Muscle of arm (tissue), 12 donors: ENCODE measurements around the gene TLR6. TPM values are rescaled to one million over a fixed set of nuclear protein-coding genes. Genes with fewer than 3 reads are reported as not detected.
"Not testable (repeated sequence)": the region's sequence is repeated elsewhere in the genome, so short reads cannot be mapped to it uniquely, and the experiment has no call there.

Source experiments
- DNase-seq: peaks from one replicate; pipeline ENCODE4 v3.0.0-alpha.2; 2013
- polyA plus RNA-seq, 12 donors: library from polyadenylated mRNA; unstranded; fragments of 120-200 nt; gene quantifications; one replicate each; pipeline ENCODE4 v1.2.1, GENCODE V29; 2013; ENCODE audit not compliant: insufficient read length in 12 of 12

Gene TLR6
- polyA plus RNA-seq, 12 donors = 0.82 to 2.6 (median 1.4) TPM; not detected in 2

DNA sequence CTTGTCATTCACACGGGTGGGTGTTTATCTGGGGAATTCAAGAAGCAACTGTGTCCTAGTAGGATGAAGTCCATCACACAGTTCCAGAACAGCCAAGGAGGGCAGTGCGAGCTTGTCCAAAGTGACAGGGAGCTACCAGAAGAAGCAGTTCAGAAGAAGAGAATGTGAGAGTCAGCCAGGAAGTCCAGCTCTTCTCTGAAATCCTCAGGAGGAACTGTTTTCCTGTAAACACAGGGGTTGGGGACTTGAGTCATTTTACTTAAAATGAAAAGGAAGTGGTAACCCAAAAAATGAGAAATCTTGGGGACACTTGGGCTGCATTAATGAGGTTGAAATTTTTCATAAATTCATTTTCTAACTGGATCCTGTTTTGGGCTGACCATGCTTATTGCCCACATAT lies 65.6 kb downstream of the TLR6 start:
- no peak for DNase-seq

DNA sequence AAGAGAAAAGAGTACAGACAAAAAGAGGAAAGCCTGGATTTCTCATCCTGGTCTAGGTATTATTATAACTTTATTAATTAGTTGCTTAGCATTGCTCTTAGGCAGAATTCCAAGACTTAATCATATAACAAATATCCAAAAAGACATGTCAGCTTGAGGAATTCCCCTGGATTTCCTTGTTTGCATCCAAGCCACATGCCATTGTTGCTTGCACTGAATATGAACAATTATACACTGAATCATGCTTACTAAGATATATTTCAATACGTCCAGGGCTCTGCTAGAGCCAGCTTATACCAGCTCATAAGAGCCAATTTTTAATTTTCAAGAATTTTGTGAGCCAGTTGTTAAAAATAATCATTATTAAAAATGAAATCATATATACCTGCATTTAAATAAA lies 68.3 kb downstream of the TLR6 start:
- DNase-seq = no peak

DNA sequence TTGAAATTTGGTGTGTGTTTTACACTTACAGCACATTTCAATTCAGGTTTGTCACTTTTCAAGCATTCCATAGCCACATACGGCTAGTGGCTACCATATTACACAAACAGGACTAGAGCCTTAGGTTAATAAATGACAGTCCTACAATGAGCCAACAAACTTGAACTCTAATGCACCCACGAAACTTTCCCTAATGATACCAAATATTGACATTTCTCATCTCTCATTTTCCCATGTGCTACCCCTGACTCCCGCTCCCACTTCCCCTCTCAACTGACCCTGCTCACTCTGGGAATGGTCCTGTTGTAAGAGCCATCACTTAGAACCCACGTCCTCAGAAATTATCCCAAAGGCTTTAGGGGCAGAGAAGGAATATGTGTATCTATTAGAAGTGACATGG lies 68.9 kb downstream of the TLR6 start:
- DNase-seq = no peak

DNA sequence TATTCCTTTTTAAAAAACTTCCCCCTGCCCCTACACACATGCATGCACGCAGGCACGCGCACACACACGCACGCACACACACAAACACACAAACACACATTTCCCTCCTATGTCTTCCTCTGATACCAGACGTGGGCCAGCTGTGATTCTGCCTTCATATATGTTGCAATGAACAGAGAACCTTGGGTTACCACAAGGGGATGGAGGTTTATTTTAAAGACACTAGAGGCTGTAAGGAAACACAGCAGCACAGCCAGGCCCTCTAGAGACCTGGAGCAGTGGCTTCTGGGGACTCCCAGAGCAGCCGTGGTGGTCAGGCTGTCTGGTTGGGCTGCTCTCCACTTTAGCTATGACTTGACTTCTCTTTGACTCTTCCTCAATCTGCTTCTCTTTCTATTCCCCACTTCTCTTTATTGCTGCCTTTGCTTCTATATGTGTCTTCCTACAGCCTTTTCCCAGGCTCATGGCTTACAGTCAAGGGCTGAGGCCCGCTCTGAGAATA lies 70.7 kb downstream of the TLR6 start:
- DNase-seq = no peak

DNA sequence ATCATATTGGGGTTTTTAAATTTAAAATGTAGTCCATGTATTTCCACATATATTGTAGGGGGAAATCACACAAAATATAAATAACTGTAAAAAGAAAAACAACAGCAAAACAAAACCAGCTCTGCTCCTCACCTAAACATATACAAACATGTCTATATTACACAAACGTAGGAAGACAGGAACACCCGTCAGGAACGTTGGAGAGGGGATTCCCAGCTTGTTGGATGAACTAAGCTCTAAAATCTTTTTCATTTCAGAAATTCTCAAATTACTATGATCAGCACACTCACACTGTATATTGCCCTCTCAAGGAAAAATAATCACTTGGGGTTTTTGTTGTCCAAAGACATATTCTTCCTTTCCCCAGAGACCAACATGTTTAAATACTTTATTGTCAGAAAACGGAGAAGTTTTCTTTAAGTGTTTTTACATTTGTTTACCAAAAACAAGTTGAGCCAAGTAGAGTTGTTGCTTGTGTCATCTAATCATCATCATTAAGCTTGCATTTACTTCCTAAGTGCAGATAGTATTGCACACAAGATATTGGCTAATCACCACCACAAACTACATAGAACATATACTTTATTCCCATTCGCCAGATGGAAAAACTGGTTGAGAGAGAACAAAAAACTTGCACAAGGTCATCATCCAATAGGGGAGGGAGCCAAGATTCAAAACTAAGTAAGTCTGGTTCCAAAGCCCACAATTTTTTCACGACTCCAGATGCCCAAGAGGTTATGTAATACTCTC lies 71.4 kb downstream of the TLR6 start:
- DNase-seq = no peak

DNA sequence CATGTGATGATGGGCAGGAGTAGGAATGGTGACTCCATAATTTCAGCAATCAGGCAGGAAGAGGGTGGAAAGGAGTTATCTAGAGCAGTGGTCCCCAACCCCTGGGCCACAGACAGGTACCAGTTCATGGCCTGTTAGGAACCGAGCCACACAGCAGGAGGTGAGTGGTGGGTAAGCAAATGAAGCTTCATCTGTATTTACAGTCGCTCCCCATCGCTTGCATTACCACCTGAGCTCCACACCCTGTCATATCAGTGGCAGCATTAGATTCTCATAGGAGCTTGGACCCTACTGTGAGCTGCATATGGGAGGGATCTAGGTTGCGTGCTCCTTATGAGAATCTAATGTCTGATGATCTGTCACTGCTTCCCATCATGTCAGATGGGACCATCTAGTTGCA lies 72.5 kb downstream of the TLR6 start:
- no peak for DNase-seq

DNA sequence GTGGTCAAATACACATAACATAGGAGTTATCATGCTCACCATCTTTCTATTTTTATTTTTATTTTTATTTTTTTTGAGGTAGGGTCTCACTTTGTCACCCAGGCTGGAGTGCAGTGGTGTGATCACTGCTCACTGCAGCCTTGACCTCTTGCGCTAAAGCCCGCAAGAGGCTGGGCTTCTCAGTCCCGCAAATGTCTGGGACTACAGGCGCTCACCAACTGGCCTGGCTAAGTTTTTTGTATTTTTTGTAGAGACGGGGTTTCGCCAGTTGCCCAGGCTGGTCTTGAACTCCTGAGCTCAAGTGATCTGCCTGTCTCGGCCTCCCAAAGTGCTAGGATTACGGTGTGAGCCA lies 73.5 kb downstream of the TLR6 start:
- DNase-seq = no peak

DNA sequence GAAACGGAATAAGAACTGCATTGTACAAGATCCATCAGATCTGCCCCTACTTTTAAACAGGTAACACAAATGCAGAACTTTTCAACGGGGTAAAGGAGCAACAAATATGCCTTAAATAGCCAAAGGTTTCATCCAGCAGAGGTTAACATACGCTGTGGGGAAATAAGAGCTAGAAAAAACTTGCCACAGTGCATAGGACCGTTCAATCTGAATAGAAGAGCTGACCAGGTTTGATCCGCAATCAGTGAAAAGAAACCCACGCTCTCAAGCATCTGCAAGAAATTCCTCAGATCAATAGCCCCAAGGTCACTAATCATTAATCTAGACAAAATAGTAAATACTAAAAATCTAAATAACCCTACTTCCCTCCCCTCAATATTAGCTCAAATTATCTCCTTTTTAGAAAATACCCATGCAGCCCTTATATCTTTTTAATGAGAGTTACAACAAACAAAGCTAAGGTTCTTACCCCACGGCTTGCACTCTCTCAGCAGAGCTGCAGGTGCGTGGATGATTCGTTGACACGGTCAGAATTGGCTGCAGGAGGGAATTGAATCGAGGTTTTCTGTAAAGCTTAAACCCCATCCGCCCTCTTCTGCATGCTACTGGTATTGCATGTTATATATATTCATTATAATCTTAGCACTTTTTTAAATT lies 74.0 kb downstream of the TLR6 start, which contains the start of gene TLR10:
TLR10 (minus strand) TSS at position 539 of the 657 bp plus-strand sequence. CDS start 7,400 bp downstream, outside the sequence.
- DNase-seq = peak; percentile 60

DNA sequence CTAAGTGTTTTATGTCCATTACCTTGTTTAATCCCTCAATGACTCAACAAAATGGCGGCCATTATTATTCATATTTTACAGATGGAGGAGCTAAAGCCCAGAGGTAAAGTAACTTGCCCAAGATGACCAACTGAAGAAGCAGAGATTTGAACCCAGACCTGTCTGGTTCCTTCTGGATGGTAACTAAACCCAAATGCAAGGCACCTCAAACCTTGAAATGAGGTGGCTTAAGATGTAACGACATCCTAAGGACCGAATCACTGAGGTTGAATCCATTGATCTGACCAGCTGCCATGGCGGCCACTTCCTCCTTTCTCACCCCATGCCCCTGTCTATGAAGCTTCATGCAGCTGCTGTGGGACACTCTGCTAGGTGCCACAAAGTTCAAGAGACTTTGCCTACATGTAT lies 74.8 kb downstream of the TLR6 start:
- DNase-seq = no peak

DNA sequence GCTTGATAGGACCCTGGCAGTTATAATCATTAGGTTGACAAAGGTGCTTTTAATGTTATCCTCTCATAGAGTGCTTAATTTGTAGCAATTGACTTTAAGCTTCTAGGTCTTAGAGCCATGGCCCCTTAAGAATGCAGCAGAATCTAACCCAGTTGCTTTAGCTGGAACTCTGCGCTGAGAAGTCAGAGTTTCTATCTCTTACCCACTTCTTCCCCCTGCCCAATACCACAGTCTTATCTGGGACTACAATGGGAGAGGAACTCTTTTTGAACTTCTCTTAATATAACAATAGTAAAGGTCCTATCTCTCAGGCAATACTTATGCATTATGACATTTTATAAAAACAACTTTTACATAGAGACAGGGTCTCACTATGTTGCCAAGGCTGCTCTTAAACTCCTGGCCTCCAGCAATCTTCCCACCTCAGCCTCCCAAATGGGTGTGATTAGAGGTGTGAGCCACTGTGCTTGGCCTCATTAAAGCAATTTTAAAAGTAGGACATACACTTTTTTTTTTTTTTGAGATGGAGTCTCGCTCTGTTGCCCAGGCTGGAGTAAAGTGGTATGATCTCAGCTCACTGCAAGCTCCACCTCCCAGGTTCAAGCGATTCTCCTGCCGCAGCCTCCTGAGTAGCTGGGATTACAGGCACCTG lies 75.7 kb downstream of the TLR6 start:
- no peak for DNase-seq

DNA sequence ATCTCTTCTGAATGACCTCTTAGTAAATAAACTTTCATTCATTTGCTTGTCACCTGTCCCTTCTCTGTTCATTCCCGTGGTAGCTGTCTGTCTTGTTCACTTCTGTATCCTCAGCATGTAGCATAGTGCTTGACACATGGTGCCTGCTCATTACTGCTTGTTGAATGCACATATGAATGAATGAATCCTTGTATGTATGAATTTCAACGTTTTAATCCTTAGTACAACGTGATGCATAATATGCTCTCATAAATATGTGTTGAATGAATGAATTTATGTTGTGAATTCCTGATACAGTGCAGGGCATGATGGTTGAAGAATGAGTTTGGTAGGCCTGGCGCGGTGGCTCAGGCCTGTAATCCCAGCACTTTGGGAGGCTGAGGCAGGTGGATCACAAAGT lies 76.8 kb downstream of the TLR6 start:
- no peak for DNase-seq

DNA sequence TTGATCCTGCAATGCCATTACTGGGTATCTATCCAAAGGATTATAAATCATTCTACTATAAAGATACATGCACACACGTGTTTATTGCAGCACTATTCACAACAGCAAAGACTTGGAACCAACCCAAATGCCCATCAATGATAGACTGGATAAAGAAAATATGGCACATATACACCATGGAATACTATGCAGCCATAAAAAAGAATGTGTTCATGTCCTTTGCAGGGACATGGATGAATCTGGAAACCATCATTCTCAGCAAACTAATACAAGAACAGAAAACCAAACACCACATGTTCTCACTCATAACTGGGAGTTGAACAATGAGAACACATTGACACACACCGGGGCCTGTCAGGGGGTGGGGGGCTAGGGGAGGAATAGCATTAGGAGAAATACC lies 78.7 kb downstream of the TLR6 start:
- not testable (repeated sequence) for DNase-seq

DNA sequence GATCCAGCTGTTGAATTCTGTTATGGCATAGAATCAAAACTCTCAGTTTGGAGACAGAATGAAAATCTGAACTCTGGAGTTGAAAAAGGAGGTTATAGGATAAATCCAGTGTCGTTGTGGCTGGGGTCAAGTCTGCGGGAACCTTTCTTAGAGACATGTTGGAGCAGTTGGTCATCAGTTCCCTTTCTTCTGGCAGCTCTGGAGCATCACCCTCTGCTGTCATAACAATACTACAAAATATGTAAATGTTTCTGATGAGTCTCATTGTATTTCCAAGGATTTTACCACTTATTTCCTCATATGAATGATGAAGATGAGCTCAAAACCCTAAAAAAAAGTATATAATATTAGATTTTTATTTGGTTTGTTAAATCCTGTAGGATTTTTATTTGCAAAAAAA lies 81.3 kb downstream of the TLR6 start:
- DNase-seq = no peak

DNA sequence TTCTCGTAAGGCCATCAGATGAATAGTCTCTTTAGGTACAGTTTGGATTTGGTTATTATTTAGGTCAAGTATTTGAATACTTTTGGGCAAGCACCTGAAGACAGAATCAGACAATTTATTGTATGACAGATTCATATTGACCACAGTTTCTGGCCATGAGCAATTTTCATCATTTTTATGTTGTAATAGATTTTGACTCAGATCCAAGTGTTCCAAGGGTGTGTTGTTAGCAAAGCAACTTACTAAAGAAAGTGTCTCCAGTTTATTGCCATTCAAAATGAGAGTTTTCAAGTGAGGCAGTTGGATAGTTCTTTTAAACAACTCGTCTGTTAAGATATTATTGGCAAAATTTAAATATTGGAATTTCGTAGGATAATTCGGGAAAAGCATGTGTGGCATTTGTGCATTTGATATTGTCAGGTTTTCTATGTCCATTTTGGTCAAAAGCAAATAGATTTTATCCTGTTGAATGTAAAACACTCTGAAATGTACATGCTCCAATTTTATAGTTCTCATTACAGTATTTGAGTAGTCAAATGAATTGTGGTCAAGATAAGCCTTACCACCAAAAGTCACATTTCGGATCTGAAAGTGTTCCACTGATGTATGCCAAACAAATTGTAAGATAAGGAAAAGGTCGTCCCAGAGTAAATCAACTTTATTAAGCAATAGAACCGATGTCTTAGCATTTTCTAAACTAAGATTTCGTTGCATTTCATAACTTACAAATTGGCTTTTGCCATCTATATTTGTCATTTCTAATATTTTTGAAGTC lies 82.2 kb downstream of the TLR6 start:
- DNase-seq = no peak

Other genes starting within 250 kb of the TLR6 start
- gene KLF3, start 192.6 kb downstream of the TLR6 start, polyA plus RNA-seq = 10 to 100 TPM in 11 of 12 donors, not detected in 1; 32.6 to 55.8 (median 39.1) TPM
- 1 to 10 TPM in 1 of 12 donors, under 1 TPM in 9, not detected in 2; 0.14 to 3.1 (median 0.35) TPM for gene TLR10, start 73.8 kb downstream of the TLR6 start, polyA plus RNA-seq
- 1 to 10 TPM in 10 of 12 donors, not detected in 2; 1.9 to 6.0 (median 3.3) TPM for gene TLR1, start 52.0 kb downstream of the TLR6 start, polyA plus RNA-seq
- gene FAM114A1, start 11.0 kb upstream of the TLR6 start, polyA plus RNA-seq = 100 to 1,000 TPM in 1 of 12 donors, 10 to 100 TPM in 11; 50.5 to 219 (median 59.4) TPM
- gene TMEM156, start 175.6 kb upstream of the TLR6 start, polyA plus RNA-seq = 1 to 10 TPM in 1 of 12 donors, under 1 TPM in 9, not detected in 2; 0.10 to 1.8 (median 0.19) TPM
- gene KLHL5, start 205.4 kb upstream of the TLR6 start, polyA plus RNA-seq = 10 to 100 TPM in 11 of 12 donors, not detected in 1; 10.8 to 22.6 (median 20.3) TPM